C4-2B (cell line): ENCODE data around the gene KISS1.

ENCODE experiments used
- ZFX ChIP-seq: fragments of 450-650 bp; IDR thresholded peaks from 2 replicates; pipeline ENCODE4 v1.6.1; 2017
- TF ChIP-seq, protein P1 (sequence below): fragments of 450-650 bp; conservative IDR thresholded peaks from 2 replicates; pipeline ENCODE4 v1.5.1; 2017; ENCODE audit warnings: mild to moderate bottlenecking

DNA sequence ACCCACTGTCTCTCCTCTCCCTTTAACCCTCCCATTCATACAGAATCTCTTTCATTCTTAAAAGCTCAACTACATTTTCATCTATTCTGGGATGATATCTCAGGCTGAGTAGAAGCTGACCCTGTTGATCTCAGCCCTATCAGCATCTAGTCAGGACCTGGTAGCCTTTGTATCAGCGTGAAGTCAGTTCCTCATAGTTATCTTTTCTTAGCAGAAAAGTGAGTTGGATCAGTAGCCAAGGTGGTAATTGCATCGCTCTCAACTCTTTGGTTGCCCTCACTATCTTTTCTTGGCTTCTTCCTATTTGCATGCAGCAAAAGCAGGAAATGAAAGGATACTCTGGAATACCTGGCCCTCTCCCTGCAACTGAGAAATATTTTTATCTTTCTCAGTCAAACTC, 31.1 kb upstream of the KISS1 start:
- TF ChIP-seq, protein P1, sequence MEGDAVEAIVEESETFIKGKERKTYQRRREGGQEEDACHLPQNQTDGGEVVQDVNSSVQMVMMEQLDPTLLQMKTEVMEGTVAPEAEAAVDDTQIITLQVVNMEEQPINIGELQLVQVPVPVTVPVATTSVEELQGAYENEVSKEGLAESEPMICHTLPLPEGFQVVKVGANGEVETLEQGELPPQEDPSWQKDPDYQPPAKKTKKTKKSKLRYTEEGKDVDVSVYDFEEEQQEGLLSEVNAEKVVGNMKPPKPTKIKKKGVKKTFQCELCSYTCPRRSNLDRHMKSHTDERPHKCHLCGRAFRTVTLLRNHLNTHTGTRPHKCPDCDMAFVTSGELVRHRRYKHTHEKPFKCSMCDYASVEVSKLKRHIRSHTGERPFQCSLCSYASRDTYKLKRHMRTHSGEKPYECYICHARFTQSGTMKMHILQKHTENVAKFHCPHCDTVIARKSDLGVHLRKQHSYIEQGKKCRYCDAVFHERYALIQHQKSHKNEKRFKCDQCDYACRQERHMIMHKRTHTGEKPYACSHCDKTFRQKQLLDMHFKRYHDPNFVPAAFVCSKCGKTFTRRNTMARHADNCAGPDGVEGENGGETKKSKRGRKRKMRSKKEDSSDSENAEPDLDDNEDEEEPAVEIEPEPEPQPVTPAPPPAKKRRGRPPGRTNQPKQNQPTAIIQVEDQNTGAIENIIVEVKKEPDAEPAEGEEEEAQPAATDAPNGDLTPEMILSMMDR: no peak
- TF ChIP-seq ZFX: no peak
